Astrocyte (in vitro differentiated cells and primary cell): ENCODE measurements around the gene CAPN7. TPM values are rescaled to one million over a fixed set of nuclear protein-coding genes. Genes with fewer than 3 reads are reported as not detected.

Experiments used
- DNase-seq: peaks from one replicate; pipeline ENCODE4 v3.0.0-alpha.2; 2010; ENCODE audit warnings: low read depth
- FAIRE-seq: peaks from 2 replicates; lab custom pipeline; 2011; peaks lifted over from hg19 to GRCh38; lab: Jason Lieb, UNC
- H2AFZ ChIP-seq: 2 replicates; pipeline ENCODE4 v1.6.0; 2012; ENCODE audit warnings: low read depth, low read length, inconsistent platforms
- H3K27ac ChIP-seq: 2 replicates; pipeline ENCODE4 v1.5.1; 2011; ENCODE audit warnings: low read depth, low read length, inconsistent platforms
- H3K27me3 ChIP-seq: 2 replicates; pipeline ENCODE4 v1.6.0; 2011; ENCODE audit warnings: low read length, inconsistent platforms; ENCODE audit not compliant: insufficient read depth
- H3K36me3 ChIP-seq: 2 replicates; pipeline ENCODE4 v1.5.1; 2011; ENCODE audit warnings: low read length, inconsistent platforms; ENCODE audit not compliant: insufficient read depth
- H3K4me1 ChIP-seq: 2 replicates; pipeline ENCODE4 v1.5.1; 2011; ENCODE audit warnings: low read length, inconsistent platforms; ENCODE audit not compliant: insufficient read depth
- H3K4me2 ChIP-seq: 2 replicates; pipeline ENCODE4 v1.6.0; 2012; ENCODE audit warnings: low read length, inconsistent platforms
- H3K4me3 ChIP-seq: 2 replicates; pipeline ENCODE4 v1.5.1; 2011; ENCODE audit warnings: low read depth, mild to moderate bottlenecking, low read length, inconsistent platforms; ENCODE audit not compliant: insufficient read depth
- H3K79me2 ChIP-seq: 2 replicates; pipeline ENCODE4 v1.6.0; 2012; ENCODE audit warnings: mild to moderate bottlenecking, low read length, inconsistent platforms; ENCODE audit not compliant: insufficient read depth
- H3K9ac ChIP-seq: 2 replicates; pipeline ENCODE4 v1.6.0; 2012; ENCODE audit warnings: mild to moderate bottlenecking, low read length, inconsistent platforms
- H3K9me3 ChIP-seq: 2 replicates; pipeline ENCODE4 v1.5.1; 2012; ENCODE audit warnings: low read depth, mild to moderate bottlenecking, low read length, inconsistent platforms; ENCODE audit not compliant: insufficient read depth
- H4K20me1 ChIP-seq: 2 replicates; pipeline ENCODE4 v1.6.0; 2012; ENCODE audit warnings: low read length, inconsistent platforms; ENCODE audit not compliant: insufficient read depth
- H3K27ac Mint-ChIP-seq: one replicate; pipeline ENCODE4 v1.8.0; 2021; ENCODE audit warnings: mild to moderate bottlenecking, mixed read lengths; ENCODE audit not compliant: unreplicated experiment
- H3K27me3 Mint-ChIP-seq: one replicate; pipeline ENCODE4 v1.8.0; 2021; ENCODE audit warnings: low read depth, mixed read lengths; ENCODE audit not compliant: unreplicated experiment
- H3K36me3 Mint-ChIP-seq: one replicate; pipeline ENCODE4 v1.8.0; 2021; ENCODE audit warnings: low read depth, mixed read lengths; ENCODE audit not compliant: unreplicated experiment
- H3K4me1 Mint-ChIP-seq: one replicate; pipeline ENCODE4 v1.8.0; 2021; ENCODE audit warnings: low read depth, mixed read lengths; ENCODE audit not compliant: unreplicated experiment
- H3K4me3 Mint-ChIP-seq: one replicate; pipeline ENCODE4 v1.8.0; 2021; ENCODE audit warnings: mild to moderate bottlenecking, moderate library complexity, mixed read lengths; ENCODE audit not compliant: unreplicated experiment
- H3K9me3 Mint-ChIP-seq: one replicate; pipeline ENCODE4 v1.8.0; 2021; ENCODE audit warnings: mild to moderate bottlenecking, mixed read lengths; ENCODE audit not compliant: unreplicated experiment
- CTCF ChIP-seq: IDR thresholded peaks from 2 replicates; pipeline ENCODE4 v1.5.1; 2011; ENCODE audit warnings: low read depth, mild to moderate bottlenecking, inconsistent platforms, low read length, moderate library complexity; ENCODE audit not compliant: insufficient read depth
- EZH2 ChIP-seq: IDR thresholded peaks from 2 replicates; pipeline ENCODE4 v1.6.1; 2012; ENCODE audit warnings: mild to moderate bottlenecking, low read length, inconsistent platforms; ENCODE audit not compliant: insufficient read depth
- total RNA-seq: library from RNA; stranded (reverse); gene quantifications from 2 replicates; pipeline ENCODE4 v1.2.1, GENCODE V29; 2021

Gene CAPN7
- total RNA-seq, 1 donor from 2014 or later, result 36.8 TPM

DNA sequence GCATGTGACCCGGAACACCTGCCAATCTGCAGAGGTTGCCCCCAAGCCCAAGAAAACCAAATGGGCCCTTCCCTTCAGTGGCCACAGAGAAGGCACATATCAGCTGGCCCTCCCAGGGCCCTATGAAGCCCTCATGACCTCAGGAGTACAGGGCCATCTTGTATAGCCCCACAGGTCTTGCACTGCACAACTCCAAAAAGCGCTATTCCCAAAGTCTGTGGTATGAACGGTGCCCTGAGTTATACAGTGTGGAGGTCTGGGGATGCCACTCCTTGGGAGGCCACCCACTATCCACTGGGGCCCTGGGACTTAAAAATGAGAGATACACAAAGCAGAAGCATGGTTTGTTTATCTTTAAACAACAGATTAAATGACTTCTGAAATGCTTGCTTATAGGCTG, 61.5 kb downstream of the CAPN7 start:
- Histone ChIP-seq H4K20me1 (peaks cover 15% of the 10 kb centered on the region), H2AFZ (no peak overlapping the region), H3K79me2 (peaks cover 4% of the 10 kb centered on the region), H3K4me3 (no peak overlapping the region), H3K4me1 (peaks cover 25% of the 10 kb centered on the region), H3K27me3 (no peaks in the 10 kb centered on the region), H3K36me3 (no peaks in the 10 kb centered on the region), H3K9ac (no peak overlapping the region), H3K9me3 (no peaks in the 10 kb centered on the region), H3K4me2 (no peak overlapping the region), H3K27ac (no peak overlapping the region)
- FAIRE-seq (no peak), DNase-seq (no peak)
- H3K27ac Mint-ChIP-seq, result no peak overlapping the region
- TF ChIP-seq CTCF (no peak), EZH2 (no peak)
- H3K4me3 Mint-ChIP-seq, result no peak overlapping the region
- peaks cover 24% of the 10 kb centered on the region for H3K4me1 Mint-ChIP-seq
- no peaks in the 10 kb centered on the region for H3K9me3 Mint-ChIP-seq
- peaks cover 2% of the 10 kb centered on the region for H3K36me3 Mint-ChIP-seq
- no peaks in the 10 kb centered on the region for H3K27me3 Mint-ChIP-seq

- Histone ChIP-seq H3K4me3 (no peak overlapping the region), H3K36me3 (no peaks in the 10 kb centered on the region), H3K4me2 (peak overlapping the region; percentile 11), H3K9ac (peak overlapping the region; percentile 73), H2AFZ (no peak overlapping the region), H3K4me1 (peaks cover 25% of the 10 kb centered on the region), H3K27me3 (no peaks in the 10 kb centered on the region), H3K79me2 (peaks cover 4% of the 10 kb centered on the region), H4K20me1 (peaks cover 15% of the 10 kb centered on the region), H3K27ac (peak overlapping the region; percentile 94), H3K9me3 (no peaks in the 10 kb centered on the region)
- Mint-ChIP-seq H3K4me3 (no peak overlapping the region), H3K27me3 (no peaks in the 10 kb centered on the region), H3K9me3 (no peaks in the 10 kb centered on the region), H3K36me3 (peaks cover 2% of the 10 kb centered on the region), H3K27ac (no peak overlapping the region), H3K4me1 (peaks cover 24% of the 10 kb centered on the region)
- peak; percentile 63 for DNase-seq
- TF ChIP-seq EZH2, result no peak
- TF ChIP-seq CTCF, result peak; percentile 96
- FAIRE-seq, result no peak
Measured at GRCh38 chr3:15268033-15268631, 62.1 kb downstream of the CAPN7 start.
